Measurements from ENCODE around the gene RSPO4.

DNA sequence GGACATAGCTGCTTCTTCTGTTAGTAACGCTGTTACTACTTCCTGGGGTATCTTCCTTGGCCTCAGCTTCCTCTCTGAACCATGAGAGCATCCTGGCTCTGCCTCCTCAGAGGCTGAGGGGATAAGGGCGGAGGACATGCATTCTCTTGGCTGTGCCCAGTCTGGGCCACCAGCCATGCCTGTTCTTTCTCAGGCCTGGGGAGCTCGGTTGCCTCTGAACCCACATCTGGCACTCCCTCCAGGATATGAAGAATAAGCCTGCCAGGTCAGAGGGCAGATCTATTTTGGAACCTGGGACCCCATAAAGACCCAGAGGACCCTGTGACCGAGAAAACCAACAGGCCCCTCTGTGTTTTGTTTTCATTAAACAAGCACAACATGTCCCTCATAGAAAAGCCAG, 79.3 kb downstream of the RSPO4 start:
- TF ChIP-seq, protein P1, sequence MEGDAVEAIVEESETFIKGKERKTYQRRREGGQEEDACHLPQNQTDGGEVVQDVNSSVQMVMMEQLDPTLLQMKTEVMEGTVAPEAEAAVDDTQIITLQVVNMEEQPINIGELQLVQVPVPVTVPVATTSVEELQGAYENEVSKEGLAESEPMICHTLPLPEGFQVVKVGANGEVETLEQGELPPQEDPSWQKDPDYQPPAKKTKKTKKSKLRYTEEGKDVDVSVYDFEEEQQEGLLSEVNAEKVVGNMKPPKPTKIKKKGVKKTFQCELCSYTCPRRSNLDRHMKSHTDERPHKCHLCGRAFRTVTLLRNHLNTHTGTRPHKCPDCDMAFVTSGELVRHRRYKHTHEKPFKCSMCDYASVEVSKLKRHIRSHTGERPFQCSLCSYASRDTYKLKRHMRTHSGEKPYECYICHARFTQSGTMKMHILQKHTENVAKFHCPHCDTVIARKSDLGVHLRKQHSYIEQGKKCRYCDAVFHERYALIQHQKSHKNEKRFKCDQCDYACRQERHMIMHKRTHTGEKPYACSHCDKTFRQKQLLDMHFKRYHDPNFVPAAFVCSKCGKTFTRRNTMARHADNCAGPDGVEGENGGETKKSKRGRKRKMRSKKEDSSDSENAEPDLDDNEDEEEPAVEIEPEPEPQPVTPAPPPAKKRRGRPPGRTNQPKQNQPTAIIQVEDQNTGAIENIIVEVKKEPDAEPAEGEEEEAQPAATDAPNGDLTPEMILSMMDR (IDR thresholded peaks at IDR 0.05): no peak
- TF ChIP-seq POLR2A (IDR thresholded peaks at IDR 0.05): no peak
